ENCODE results near the gene LITAFD.

LITAFD gene

DNA sequence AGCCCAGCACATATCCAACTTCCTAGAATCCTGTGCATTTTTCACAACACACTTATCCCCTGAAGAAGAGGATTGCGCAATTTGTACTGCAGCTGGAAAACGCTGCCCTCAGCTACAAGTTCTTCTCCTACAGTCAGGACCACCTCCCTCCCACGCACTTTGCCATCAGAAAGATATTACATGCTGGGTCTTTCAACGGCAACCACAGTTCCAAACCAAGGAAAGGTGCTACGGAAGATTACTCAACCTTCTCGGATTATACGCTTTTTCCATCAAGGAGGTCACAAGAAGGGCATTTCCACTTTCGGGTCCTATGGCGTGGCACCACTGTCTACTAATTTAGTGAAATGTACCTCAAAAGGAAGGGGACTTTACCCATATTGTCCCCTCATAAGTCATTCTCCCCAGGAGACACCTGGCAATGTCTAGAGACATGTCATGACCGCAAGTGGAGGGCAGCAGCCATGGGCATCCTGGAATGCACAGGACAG, 46.4 kb downstream of the LITAFD start:
- Histone ChIP-seq H2BK120ac (ENCODE audit: low read depth, low read length) (no peak overlapping the region), H2AK5ac (ENCODE audit: low read length, severe bottlenecking) (no peak overlapping the region), H3K4me2 (ENCODE audit: low read length, poor library complexity, severe bottlenecking) (no peak overlapping the region), H4K91ac (ENCODE audit: low read length) (no peak overlapping the region), H3K18ac (ENCODE audit: low read depth in 1 of 2, low read length in 2 of 2) (no peak overlapping the region), H3K9ac (ENCODE audit: low read length) (no peak overlapping the region), H3K9me3 (ENCODE audit: control insufficient read depth, low read length) (no peaks in the 10 kb centered on the region), H3K36me3 (ENCODE audit: control insufficient read depth in 1 of 2, insufficient read depth in 2 of 2, low read depth in 1 of 2, low read length in 2 of 2) (peaks cover 19 to 47% of the 10 kb centered on the region in 2 experiments), H3K23ac (ENCODE audit: low read length in 2 of 2) (no peak overlapping the region), H3K27me3 (ENCODE audit: control insufficient read depth in 1 of 2, insufficient read depth in 1 of 2, low read length in 2 of 2) (no peaks in the 10 kb centered on the region), H2BK5ac (ENCODE audit: low read depth, low read length, poor library complexity, severe bottlenecking) (no peak overlapping the region), H2AFZ (ENCODE audit: low read depth, low read length) (no peak overlapping the region), H3K4me1 (ENCODE audit: control insufficient read depth, insufficient read depth, low read depth, low read length) (no peaks in the 10 kb centered on the region), H3K4ac (ENCODE audit: low read depth in 1 of 2, low read length in 2 of 2) (no peak overlapping the region), H3K14ac (ENCODE audit: low read length in 2 of 2) (no peak overlapping the region), H3K79me1 (replicated peaks; ENCODE audit: low read length, poor library complexity, severe bottlenecking) (peaks cover 25% of the 10 kb centered on the region), H4K8ac (ENCODE audit: low read length) (no peak overlapping the region), H3K4me3 (ENCODE audit: insufficient read depth in 1 of 2, low read depth in 1 of 2, low read length in 2 of 2) (no peak overlapping the region), H2BK15ac (ENCODE audit: low read depth, poor library complexity, severe bottlenecking) (no peak overlapping the region), H2BK12ac (ENCODE audit: low read length in 2 of 2) (no peak overlapping the region), H3K27ac (ENCODE audit: low read length, poor library complexity, severe bottlenecking) (no peak overlapping the region)
- WGBS: 92% methylated on average over 10 of the region's 10 CpGs
- DNase-seq: peak; percentile 52

DNA sequence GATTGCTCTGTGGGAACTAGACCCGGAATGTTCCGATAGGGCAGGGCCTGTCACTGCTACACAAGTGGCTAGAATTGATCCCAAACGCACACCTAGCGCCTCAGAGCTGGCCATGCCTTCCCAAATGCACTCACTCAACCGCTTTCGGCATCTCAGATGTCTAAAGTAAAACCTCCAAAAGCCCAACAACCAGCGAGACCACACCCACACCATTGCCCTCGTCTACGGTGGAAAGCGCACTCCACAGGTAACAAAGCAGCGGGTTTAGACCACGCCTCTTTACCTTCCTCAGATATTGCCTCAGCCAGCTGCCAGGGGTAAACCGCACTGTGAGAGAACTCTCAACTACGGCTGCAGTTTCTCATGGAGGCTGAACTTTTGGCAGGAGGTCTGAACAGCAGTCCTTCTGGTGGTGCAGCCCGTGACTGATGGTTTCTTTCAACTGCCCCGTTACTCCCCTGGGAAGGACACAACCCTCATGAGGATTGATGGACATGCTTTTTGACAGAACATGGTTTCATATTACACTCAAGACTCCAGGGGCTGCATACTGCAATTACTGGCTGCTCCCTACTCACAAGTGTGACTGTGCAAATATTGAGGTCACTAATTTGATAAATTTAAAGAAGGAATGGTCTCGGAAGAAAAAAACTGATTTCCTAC, 47.1 kb downstream of the LITAFD start:
- H3K4me2 ChIP-seq (ENCODE audit: low read length, poor library complexity, severe bottlenecking): no peak overlapping the region
- no peak overlapping the region for H2BK120ac ChIP-seq (ENCODE audit: low read depth, low read length)
- H3K79me1 ChIP-seq (replicated peaks; ENCODE audit: low read length, poor library complexity, severe bottlenecking): peaks cover 20% of the 10 kb centered on the region
- H3K27ac ChIP-seq (ENCODE audit: low read length, poor library complexity, severe bottlenecking): no peak overlapping the region
- H2BK12ac ChIP-seq (ENCODE audit: low read length in 2 of 2): no peak overlapping the region
- peaks cover 17 to 46% of the 10 kb centered on the region in 2 experiments for H3K36me3 ChIP-seq (ENCODE audit: control insufficient read depth in 1 of 2, insufficient read depth in 2 of 2, low read depth in 1 of 2, low read length in 2 of 2)
- H3K9ac ChIP-seq (ENCODE audit: low read length): no peak overlapping the region
- no peak overlapping the region for H2BK15ac ChIP-seq (ENCODE audit: low read depth, poor library complexity, severe bottlenecking)
- no peaks in the 10 kb centered on the region for H3K4me1 ChIP-seq (ENCODE audit: control insufficient read depth, insufficient read depth, low read depth, low read length)
- no peak overlapping the region for H2AK5ac ChIP-seq (ENCODE audit: low read length, severe bottlenecking)
- H3K4me3 ChIP-seq (ENCODE audit: insufficient read depth in 1 of 2, low read depth in 1 of 2, low read length in 2 of 2): no peak overlapping the region
- no peak overlapping the region for H2BK5ac ChIP-seq (ENCODE audit: low read depth, low read length, poor library complexity, severe bottlenecking)
- H3K27me3 ChIP-seq (ENCODE audit: control insufficient read depth in 1 of 2, insufficient read depth in 1 of 2, low read length in 2 of 2): no peaks in the 10 kb centered on the region
- no peak overlapping the region for H3K18ac ChIP-seq (ENCODE audit: low read depth in 1 of 2, low read length in 2 of 2)
- H3K23ac ChIP-seq (ENCODE audit: low read length in 2 of 2): no peak overlapping the region
- H3K4ac ChIP-seq (ENCODE audit: low read depth in 1 of 2, low read length in 2 of 2): no peak overlapping the region
- H4K91ac ChIP-seq (ENCODE audit: low read length): no peak overlapping the region
- no peak for DNase-seq
- H4K8ac ChIP-seq (ENCODE audit: low read length): no peak overlapping the region
- H2AFZ ChIP-seq (ENCODE audit: low read depth, low read length): no peak overlapping the region
- no peak overlapping the region for H3K14ac ChIP-seq (ENCODE audit: low read length in 2 of 2)
- H3K9me3 ChIP-seq (ENCODE audit: control insufficient read depth, low read length): no peaks in the 10 kb centered on the region
- WGBS: 97% methylated on average over 16 of the region's 17 CpGs

DNA sequence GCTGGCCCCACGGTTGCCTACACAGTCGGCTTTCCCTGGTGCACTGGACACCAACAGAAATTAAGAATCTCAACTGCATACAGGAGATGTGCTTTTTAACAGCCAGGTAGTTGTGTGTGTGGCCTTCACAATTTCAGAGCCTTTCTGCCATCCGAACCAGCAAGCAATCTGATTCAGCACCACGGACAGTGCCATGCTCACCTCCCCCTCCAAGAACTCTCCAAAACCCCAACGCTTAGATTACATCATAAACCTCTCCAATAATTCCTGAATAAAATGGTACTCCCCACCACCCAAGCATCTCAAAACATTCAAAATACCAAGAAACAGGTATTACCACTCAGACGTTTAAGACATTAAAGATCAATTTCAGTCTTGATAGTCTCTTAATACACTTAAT, 49.7 kb downstream of the LITAFD start:
- Histone ChIP-seq H2BK12ac (ENCODE audit: low read length in 2 of 2) (no peak overlapping the region), H4K91ac (ENCODE audit: low read length) (no peak overlapping the region), H3K36me3 (ENCODE audit: control insufficient read depth in 1 of 2, insufficient read depth in 2 of 2, low read depth in 1 of 2, low read length in 2 of 2) (peaks cover 13 to 30% of the 10 kb centered on the region in 2 experiments), H3K27me3 (ENCODE audit: control insufficient read depth in 1 of 2, insufficient read depth in 1 of 2, low read length in 2 of 2) (no peaks in the 10 kb centered on the region), H3K79me1 (replicated peaks; ENCODE audit: low read length, poor library complexity, severe bottlenecking) (peaks cover 16% of the 10 kb centered on the region), H2BK5ac (ENCODE audit: low read depth, low read length, poor library complexity, severe bottlenecking) (no peak overlapping the region), H3K4me2 (ENCODE audit: low read length, poor library complexity, severe bottlenecking) (no peak overlapping the region), H3K9ac (ENCODE audit: low read length) (no peak overlapping the region), H2AFZ (ENCODE audit: low read depth, low read length) (no peak overlapping the region), H3K14ac (ENCODE audit: low read length in 2 of 2) (no peak overlapping the region), H3K4ac (ENCODE audit: low read depth in 1 of 2, low read length in 2 of 2) (no peak overlapping the region), H2AK5ac (ENCODE audit: low read length, severe bottlenecking) (no peak overlapping the region), H3K23ac (ENCODE audit: low read length in 2 of 2) (no peak overlapping the region), H2BK15ac (ENCODE audit: low read depth, poor library complexity, severe bottlenecking) (no peak overlapping the region), H2BK120ac (ENCODE audit: low read depth, low read length) (no peak overlapping the region), H3K9me3 (ENCODE audit: control insufficient read depth, low read length) (no peaks in the 10 kb centered on the region), H3K27ac (ENCODE audit: low read length, poor library complexity, severe bottlenecking) (no peak overlapping the region), H3K4me3 (ENCODE audit: insufficient read depth in 1 of 2, low read depth in 1 of 2, low read length in 2 of 2) (no peak overlapping the region), H3K4me1 (ENCODE audit: control insufficient read depth, insufficient read depth, low read depth, low read length) (peaks cover 4% of the 10 kb centered on the region), H4K8ac (ENCODE audit: low read length) (no peak overlapping the region), H3K18ac (ENCODE audit: low read depth in 1 of 2, low read length in 2 of 2) (no peak overlapping the region)
- 35% methylated on average over 5 of the region's 6 CpGs for WGBS
- peak; percentile 67 for DNase-seq

DNA sequence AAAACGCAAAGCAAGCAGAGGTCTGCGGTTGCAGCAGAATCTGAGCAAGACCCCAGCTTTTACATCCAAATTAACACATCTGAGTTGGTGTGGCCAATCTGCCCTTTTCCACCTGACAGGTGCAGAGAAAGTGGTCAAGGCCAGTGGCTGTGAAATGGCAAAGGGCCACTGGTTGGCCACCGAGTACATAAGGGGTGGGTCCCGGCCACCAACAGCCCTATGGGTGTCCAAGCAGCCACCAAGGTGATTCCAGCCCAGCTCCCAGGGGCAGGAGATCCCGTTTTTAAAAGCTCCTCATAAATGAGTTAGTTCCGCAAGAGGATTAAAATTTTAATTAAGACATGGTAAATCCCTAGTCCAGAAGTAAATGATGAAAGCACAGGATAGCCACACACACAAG, 52.5 kb downstream of the LITAFD start:
- Histone ChIP-seq H3K4me1 (ENCODE audit: control insufficient read depth, insufficient read depth, low read depth, low read length) (peaks cover 6% of the 10 kb centered on the region), H3K18ac (ENCODE audit: low read depth in 1 of 2, low read length in 2 of 2) (no peak overlapping the region), H2BK5ac (ENCODE audit: low read depth, low read length, poor library complexity, severe bottlenecking) (no peak overlapping the region), H3K27ac (ENCODE audit: low read length, poor library complexity, severe bottlenecking) (no peak overlapping the region), H2BK12ac (ENCODE audit: low read length in 2 of 2) (no peak overlapping the region), H3K9me3 (ENCODE audit: control insufficient read depth, low read length) (no peaks in the 10 kb centered on the region), H3K4me3 (ENCODE audit: insufficient read depth in 1 of 2, low read depth in 1 of 2, low read length in 2 of 2) (no peak overlapping the region), H3K36me3 (ENCODE audit: control insufficient read depth in 1 of 2, insufficient read depth in 2 of 2, low read depth in 1 of 2, low read length in 2 of 2) (peaks cover 0 to 6% of the 10 kb centered on the region in 2 experiments), H3K79me1 (replicated peaks; ENCODE audit: low read length, poor library complexity, severe bottlenecking) (peaks cover 7% of the 10 kb centered on the region), H3K27me3 (ENCODE audit: control insufficient read depth in 1 of 2, insufficient read depth in 1 of 2, low read length in 2 of 2) (no peaks in the 10 kb centered on the region), H4K8ac (ENCODE audit: low read length) (no peak overlapping the region), H2BK120ac (ENCODE audit: low read depth, low read length) (no peak overlapping the region), H2BK15ac (ENCODE audit: low read depth, poor library complexity, severe bottlenecking) (no peak overlapping the region), H3K23ac (ENCODE audit: low read length in 2 of 2) (no peak overlapping the region), H4K91ac (ENCODE audit: low read length) (no peak overlapping the region), H3K14ac (ENCODE audit: low read length in 2 of 2) (no peak overlapping the region), H2AFZ (ENCODE audit: low read depth, low read length) (no peak overlapping the region), H3K4ac (ENCODE audit: low read depth in 1 of 2, low read length in 2 of 2) (no peak overlapping the region), H3K4me2 (ENCODE audit: low read length, poor library complexity, severe bottlenecking) (no peak overlapping the region), H3K9ac (ENCODE audit: low read length) (no peak overlapping the region), H2AK5ac (ENCODE audit: low read length, severe bottlenecking) (no peak overlapping the region)
- DNase-seq: no peak
- 92% methylated on average over 5 of the region's 6 CpGs for WGBS
